DND-41 (cell line): ENCODE data around the gene RHOT2.

ENCODE experiments used
- ATAC-seq: fragments of 200-7000 bp; cut with Tn5 transposase; 3 replicates; pipeline ENCODE4 v1.9.1; 2021; ENCODE audit warnings: low read depth; ENCODE audit not compliant: insufficient read depth
- DNase-seq: peaks from one replicate; pipeline ENCODE4 v3.0.0-alpha.2; 2020
- H2AFZ ChIP-seq: 2 replicates; pipeline ENCODE4 v1.6.0; 2012; ENCODE audit warnings: low read depth, low read length
- H3K27ac ChIP-seq: 2 replicates; pipeline ENCODE4 v1.5.1; 2012; ENCODE audit warnings: low read length, inconsistent platforms
- H3K27me3 ChIP-seq: fragments of 200-600 bp; sonication (generic); 2 replicates; pipeline ENCODE4 v1.6.0; 2012; ENCODE audit warnings: low read length, mild to moderate bottlenecking, inconsistent platforms; ENCODE audit not compliant: insufficient read depth, poor library complexity
- H3K36me3 ChIP-seq: 2 replicates; pipeline ENCODE4 v1.5.1; 2012; ENCODE audit warnings: low read length, inconsistent platforms; ENCODE audit not compliant: insufficient read depth
- H3K4me1 ChIP-seq: 2 replicates; pipeline ENCODE4 v1.5.1; 2012; ENCODE audit warnings: mild to moderate bottlenecking, low read length; ENCODE audit not compliant: insufficient read depth
- H3K4me2 ChIP-seq: 2 replicates; pipeline ENCODE4 v1.6.0; 2012; ENCODE audit warnings: mild to moderate bottlenecking, moderate library complexity, low read length, inconsistent platforms; ENCODE audit not compliant: insufficient read depth
- H3K4me3 ChIP-seq, 2 experiments: fragments of 200-600 bp in 1 of 2; shearing (Covaris generic) in 1 of 2; 2 replicates each; pipeline ENCODE4 v1.5.1; 2012 to 2016; ENCODE audit warnings: inconsistent platforms in 2 of 2, low read length in 2 of 2, mild to moderate bottlenecking in 2 of 2, low read depth in 1 of 2, moderate library complexity in 1 of 2
- H3K79me2 ChIP-seq: 2 replicates; pipeline ENCODE4 v1.6.0; 2012; ENCODE audit warnings: low read length, inconsistent platforms; ENCODE audit not compliant: insufficient read depth
- H3K9ac ChIP-seq: 2 replicates; pipeline ENCODE4 v1.6.0; 2012; ENCODE audit warnings: low read depth, mild to moderate bottlenecking, inconsistent platforms, low read length, moderate library complexity
- H3K9me3 ChIP-seq: 2 replicates; pipeline ENCODE4 v1.5.1; 2012; ENCODE audit warnings: low read length, moderate library complexity, mild to moderate bottlenecking, inconsistent platforms; ENCODE audit not compliant: insufficient read depth, severe bottlenecking
- H4K20me1 ChIP-seq: 2 replicates; pipeline ENCODE4 v1.6.0; 2012; ENCODE audit warnings: low read length; ENCODE audit not compliant: insufficient read depth
- EZH2 ChIP-seq: IDR thresholded peaks from 3 replicates; pipeline ENCODE4 v1.6.1; 2012; ENCODE audit warnings: borderline replicate concordance, low read depth, mild to moderate bottlenecking, moderate library complexity, low read length, inconsistent platforms; ENCODE audit not compliant: severe bottlenecking
- TF ChIP-seq, protein P1 (sequence below): IDR thresholded peaks from 2 replicates; pipeline ENCODE4 v1.5.1; 2012; ENCODE audit warnings: borderline replicate concordance, low read length, moderate library complexity, mild to moderate bottlenecking; ENCODE audit not compliant: poor library complexity, severe bottlenecking; ENCODE audit errors: extremely low read depth

RHOT2 gene

DNA sequence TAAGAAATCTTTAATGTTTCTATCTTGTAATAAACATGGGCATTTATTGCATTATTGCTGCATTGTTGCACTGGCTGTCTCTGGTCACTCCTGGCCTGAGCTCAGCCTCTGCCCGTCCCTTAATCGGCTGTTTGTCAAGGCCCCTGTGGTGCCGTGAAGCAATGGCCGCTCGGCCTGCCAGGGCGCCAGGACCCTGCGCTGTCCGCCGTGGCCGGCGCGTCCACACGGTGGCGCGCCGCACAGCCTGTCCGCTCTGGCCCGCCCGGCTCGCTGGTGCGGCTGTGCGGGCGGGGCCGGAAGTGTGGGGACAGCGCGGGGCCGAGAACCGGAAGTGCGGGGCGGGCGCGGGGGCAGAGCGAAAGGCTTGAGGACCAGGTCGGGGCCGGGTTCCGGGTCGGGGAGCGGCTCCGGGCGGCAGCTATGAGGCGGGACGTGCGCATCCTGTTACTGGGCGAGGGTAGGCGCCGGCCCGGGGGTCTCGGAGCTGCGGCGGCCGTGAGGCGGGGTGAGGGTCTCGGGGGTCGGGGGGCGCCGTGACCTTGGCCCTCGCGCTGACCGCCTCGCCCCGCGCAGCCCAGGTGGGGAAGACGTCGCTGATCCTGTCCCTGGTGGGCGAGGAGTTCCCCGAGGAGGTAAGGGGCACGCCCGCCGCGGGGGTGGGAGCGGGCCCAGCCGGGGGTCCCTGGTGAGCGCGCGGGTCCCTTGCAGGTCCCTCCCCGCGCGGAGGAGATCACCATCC is at the start of gene RHOT2:
RHOT2 (plus strand) TSS at position 353 of the 739 bp plus-strand sequence; CDS start at position 421, 68 bp downstream.
- Histone ChIP-seq H3K27ac (peak within 1 kb of the TSS; percentile 78), H3K4me3 (peak within 1 kb of the TSS; percentile 96 to 97), H2AFZ (peak within 1 kb of the TSS; percentile 95), H3K79me2 (peaks cover 40% of the 10 kb centered on the region), H3K27me3 (no peaks in the 10 kb centered on the region), H3K4me2 (peak within 1 kb of the TSS; percentile 95), H3K9me3 (no peaks in the 10 kb centered on the region), H3K4me1 (peaks cover 31% of the 10 kb centered on the region), H3K9ac (peak within 1 kb of the TSS; percentile 99), H4K20me1 (peaks cover 37% of the 10 kb centered on the region), H3K36me3 (peaks cover 67% of the 10 kb centered on the region)
- TF ChIP-seq, protein P1, sequence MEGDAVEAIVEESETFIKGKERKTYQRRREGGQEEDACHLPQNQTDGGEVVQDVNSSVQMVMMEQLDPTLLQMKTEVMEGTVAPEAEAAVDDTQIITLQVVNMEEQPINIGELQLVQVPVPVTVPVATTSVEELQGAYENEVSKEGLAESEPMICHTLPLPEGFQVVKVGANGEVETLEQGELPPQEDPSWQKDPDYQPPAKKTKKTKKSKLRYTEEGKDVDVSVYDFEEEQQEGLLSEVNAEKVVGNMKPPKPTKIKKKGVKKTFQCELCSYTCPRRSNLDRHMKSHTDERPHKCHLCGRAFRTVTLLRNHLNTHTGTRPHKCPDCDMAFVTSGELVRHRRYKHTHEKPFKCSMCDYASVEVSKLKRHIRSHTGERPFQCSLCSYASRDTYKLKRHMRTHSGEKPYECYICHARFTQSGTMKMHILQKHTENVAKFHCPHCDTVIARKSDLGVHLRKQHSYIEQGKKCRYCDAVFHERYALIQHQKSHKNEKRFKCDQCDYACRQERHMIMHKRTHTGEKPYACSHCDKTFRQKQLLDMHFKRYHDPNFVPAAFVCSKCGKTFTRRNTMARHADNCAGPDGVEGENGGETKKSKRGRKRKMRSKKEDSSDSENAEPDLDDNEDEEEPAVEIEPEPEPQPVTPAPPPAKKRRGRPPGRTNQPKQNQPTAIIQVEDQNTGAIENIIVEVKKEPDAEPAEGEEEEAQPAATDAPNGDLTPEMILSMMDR = peak; percentile 96
- no peak for TF ChIP-seq EZH2
- ATAC-seq (peak; percentile 94), DNase-seq (peak; percentile 93)

DNA sequence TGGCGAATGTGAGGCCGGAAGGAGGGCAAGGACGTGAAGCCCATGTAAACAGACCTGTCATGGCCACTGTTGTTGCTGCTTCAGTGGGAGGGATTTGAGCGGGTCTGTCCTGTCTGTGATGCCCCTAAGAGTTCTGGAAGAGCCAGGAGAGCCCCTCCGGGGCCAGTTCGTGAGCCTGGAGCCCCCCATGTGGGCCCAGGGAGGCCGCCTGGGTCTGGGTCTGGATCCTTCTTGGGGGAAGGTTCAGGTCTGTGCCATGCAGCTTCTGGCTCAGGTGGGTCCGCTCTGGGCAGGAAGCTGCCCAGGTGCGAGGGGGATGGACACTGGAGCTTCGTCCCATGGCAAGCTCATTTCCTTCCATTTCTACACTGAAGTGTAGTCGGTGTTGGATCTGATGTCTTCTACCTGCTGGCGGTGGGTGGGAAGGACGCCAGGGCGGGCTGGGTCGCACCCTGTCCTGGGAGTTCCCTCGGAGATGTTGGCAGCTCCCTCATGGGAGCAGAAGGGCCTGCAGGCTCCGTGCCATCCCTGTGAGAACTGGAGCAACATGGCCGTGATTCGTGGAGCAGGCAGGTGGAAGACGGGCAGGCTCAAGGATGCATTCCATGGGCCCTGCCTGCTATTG is 48.3 kb upstream of the RHOT2 start:
- no peak for ATAC-seq
- Histone ChIP-seq H2AFZ (no peak overlapping the region), H3K4me2 (no peak overlapping the region), H3K36me3 (no peaks in the 10 kb centered on the region), H3K27me3 (no peaks in the 10 kb centered on the region), H3K27ac (no peak overlapping the region), H3K9me3 (no peaks in the 10 kb centered on the region), H3K4me3 (no peak overlapping the region), H3K79me2 (peaks cover 14% of the 10 kb centered on the region), H3K9ac (no peak overlapping the region), H4K20me1 (peaks cover 34% of the 10 kb centered on the region), H3K4me1 (no peaks in the 10 kb centered on the region)
- no peak for TF ChIP-seq EZH2
- TF ChIP-seq, protein P1 = no peak
- no peak for DNase-seq

DNA sequence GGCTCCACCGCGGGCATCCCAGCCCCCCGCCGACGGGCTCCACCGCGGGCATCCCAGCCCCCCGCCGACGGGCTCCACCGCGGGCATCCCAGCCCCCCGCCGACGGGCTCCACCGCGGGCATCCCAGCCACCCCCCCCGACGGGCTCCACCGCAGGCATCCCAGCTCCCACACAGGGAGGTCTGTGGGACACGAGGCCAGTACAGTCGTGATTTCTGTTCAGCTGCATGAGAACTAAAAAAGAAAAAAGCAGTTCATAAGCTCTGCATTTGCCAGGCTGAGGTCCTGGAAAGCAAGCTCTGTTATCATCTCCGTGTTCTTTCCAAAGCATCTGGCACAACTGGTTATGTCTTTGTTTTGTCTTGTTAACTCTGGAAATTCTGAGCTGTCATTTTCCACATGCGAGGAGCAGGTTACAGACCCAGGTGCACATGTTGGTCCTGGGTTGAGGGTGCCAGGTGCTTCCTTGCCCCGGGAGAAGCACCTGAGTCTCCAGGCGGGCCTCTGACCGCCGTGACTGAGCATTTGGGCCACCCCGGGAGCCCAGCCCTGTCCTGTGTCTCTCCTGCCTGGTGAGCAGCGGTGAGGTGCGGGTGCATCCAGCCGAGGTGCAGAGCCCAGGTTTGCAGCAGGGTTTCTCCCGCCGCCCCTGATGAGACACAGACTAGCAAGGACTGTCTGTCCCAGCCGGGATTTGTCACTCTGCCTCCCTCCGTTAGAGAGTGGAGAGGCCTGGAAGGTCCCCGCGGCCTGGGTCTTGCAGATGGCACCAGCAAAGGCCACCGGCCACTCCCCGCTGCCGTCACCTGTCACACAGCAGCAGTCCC is 47.0 kb upstream of the RHOT2 start:
- no peaks in the 10 kb centered on the region for H3K4me1 ChIP-seq
- H3K36me3 ChIP-seq = peaks cover 8% of the 10 kb centered on the region
- no peak overlapping the region for H3K9ac ChIP-seq
- H4K20me1 ChIP-seq = peaks cover 40% of the 10 kb centered on the region
- H3K4me2 ChIP-seq = no peak overlapping the region
- H3K27ac ChIP-seq = no peak overlapping the region
- no peak for DNase-seq
- H3K4me3 ChIP-seq = no peak overlapping the region
- no peak for TF ChIP-seq EZH2
- TF ChIP-seq, protein P1 = no peak
- no peak overlapping the region for H2AFZ ChIP-seq
- ATAC-seq = no peak
- H3K79me2 ChIP-seq = peaks cover 14% of the 10 kb centered on the region
- H3K27me3 ChIP-seq = no peaks in the 10 kb centered on the region
- no peaks in the 10 kb centered on the region for H3K9me3 ChIP-seq
